ENCODE data around the gene CHRFAM7A.
"Not testable (repeated sequence)": the region's sequence is repeated elsewhere in the genome, so short reads cannot be mapped to it uniquely, and the experiment has no call there.

CHRFAM7A gene

GRCh38 chr15:30315704-30316103 lies 77.6 kb downstream of the CHRFAM7A start:
- DNase-seq: not testable (repeated sequence)

DNA sequence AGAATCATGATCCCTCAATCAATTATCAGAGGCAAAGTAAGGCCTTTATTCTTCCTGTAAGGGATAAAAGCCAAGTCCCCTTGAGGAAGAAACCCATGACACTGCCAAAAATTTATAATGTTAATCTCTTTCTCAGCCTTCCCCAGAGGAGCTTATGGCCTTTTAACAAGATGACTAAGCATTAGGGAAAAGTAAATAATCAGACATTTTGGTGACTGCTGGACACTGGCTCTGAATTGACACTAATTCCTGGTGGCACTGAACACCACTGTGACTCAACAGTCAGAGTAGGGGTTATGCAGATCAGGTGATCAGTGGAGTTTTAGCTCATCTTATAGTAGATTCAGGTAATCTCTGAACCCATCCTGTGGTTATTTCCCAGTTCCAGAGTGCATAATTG lies 82.8 kb downstream of the CHRFAM7A start:
- DNase-seq: not testable (repeated sequence)
